SK-N-SH treated with all-trans-retinoic acid at 6 μM for 48 hours (cell line): ENCODE measurements around the gene CD4.

Experiments
- ATAC-seq: fragments of 200-7000 bp; cut with Tn5 transposase; 3 replicates; pipeline ENCODE4 v1.9.1; 2020; ENCODE audit warnings: mild to moderate bottlenecking, moderate library complexity
- ARNTL ChIP-seq: fragments of 450-650 bp; formaldehyde crosslinking; IDR thresholded peaks from 2 replicates; pipeline ENCODE4 v1.5.0; 2020; ENCODE audit warnings: low read depth, mild to moderate bottlenecking, moderate library complexity, borderline replicate concordance
- BACH2 ChIP-seq: fragments of 250-450 bp; sonication (Bioruptor Pico); IDR thresholded peaks from 2 replicates; pipeline ENCODE4 v1.9.0; 2021; ENCODE audit warnings: mild to moderate bottlenecking, borderline replicate concordance
- CREB5 ChIP-seq: fragments of 250-450 bp; sonication (Bioruptor Pico); IDR thresholded peaks from 2 replicates; pipeline ENCODE4 v1.5.1; 2020; ENCODE audit warnings: low read depth, mild to moderate bottlenecking, moderate library complexity
- CSDC2 ChIP-seq: fragments of 250-450 bp; sonication (Bioruptor Pico); IDR thresholded peaks from 2 replicates; pipeline ENCODE4 v1.5.0; 2020; ENCODE audit warnings: mild to moderate bottlenecking, moderate library complexity
- CSRNP3 ChIP-seq: fragments of 250-450 bp; sonication (Bioruptor Pico); IDR thresholded peaks from 2 replicates; pipeline ENCODE4 v1.5.1; 2021; ENCODE audit warnings: mild to moderate bottlenecking, moderate library complexity
- ESRRG ChIP-seq: fragments of 250-450 bp; sonication (Bioruptor Pico); IDR thresholded peaks from 2 replicates; pipeline ENCODE4 v1.6.1; 2021; ENCODE audit warnings: mild to moderate bottlenecking
- GLIS3 ChIP-seq: fragments of 250-450 bp; sonication (Bioruptor Pico); IDR thresholded peaks from 2 replicates; pipeline ENCODE4 v1.5.0; 2020; ENCODE audit warnings: mild to moderate bottlenecking, moderate library complexity
- ISL1 ChIP-seq: fragments of 250-450 bp; sonication (Bioruptor Pico); IDR thresholded peaks from 2 replicates; pipeline ENCODE4 v2.1.2; 2022; ENCODE audit warnings: mild to moderate bottlenecking, moderate library complexity
- OSR1 ChIP-seq: fragments of 250-450 bp; sonication (Bioruptor Pico); IDR thresholded peaks from 2 replicates; pipeline ENCODE4 v1.8.0; 2022; ENCODE audit warnings: moderate library complexity, mild to moderate bottlenecking, inconsistent platforms
- POU6F1 ChIP-seq: fragments of 250-450 bp; sonication (Bioruptor Pico); IDR thresholded peaks from 2 replicates; pipeline ENCODE4 v1.8.0; 2021; ENCODE audit warnings: low read depth, mild to moderate bottlenecking, moderate library complexity, borderline replicate concordance
- PPARA ChIP-seq: fragments of 250-450 bp; sonication (Bioruptor Pico); IDR thresholded peaks from 2 replicates; pipeline ENCODE4 v1.5.0; 2020; ENCODE audit warnings: mild to moderate bottlenecking, borderline replicate concordance
- RARB ChIP-seq: fragments of 250-450 bp; sonication (Bioruptor Pico); IDR thresholded peaks from 2 replicates; pipeline ENCODE4 v1.8.0; 2021; ENCODE audit warnings: mild to moderate bottlenecking, moderate library complexity
- SNAI2 ChIP-seq: fragments of 250-450 bp; sonication (Bioruptor Pico); IDR thresholded peaks from 2 replicates; pipeline ENCODE4 v1.5.0; 2020; ENCODE audit warnings: mild to moderate bottlenecking, moderate library complexity
- TCF4 ChIP-seq: fragments of 250-450 bp; sonication (Bioruptor Pico); IDR thresholded peaks from 2 replicates; pipeline ENCODE4 v1.8.0; 2021; ENCODE audit warnings: mild to moderate bottlenecking, moderate library complexity, borderline replicate concordance
- TOX ChIP-seq: fragments of 250-450 bp; sonication (Bioruptor Pico); IDR thresholded peaks from 2 replicates; pipeline ENCODE4 v1.8.0; 2021; ENCODE audit warnings: mild to moderate bottlenecking, moderate library complexity, borderline replicate concordance
- TSHZ2 ChIP-seq: fragments of 250-450 bp; sonication (Bioruptor Pico); IDR thresholded peaks from 2 replicates; pipeline ENCODE4 v1.5.0; 2020; ENCODE audit warnings: mild to moderate bottlenecking, moderate library complexity
- ZC3H10 ChIP-seq: fragments of 250-450 bp; sonication (Bioruptor Pico); IDR thresholded peaks from 2 replicates; pipeline ENCODE4 v1.5.1; 2021; ENCODE audit warnings: mild to moderate bottlenecking, moderate library complexity
- ZFP30 ChIP-seq: fragments of 450-650 bp; formaldehyde crosslinking; IDR thresholded peaks from 2 replicates; pipeline ENCODE4 v1.5.0; 2022; ENCODE audit warnings: mild to moderate bottlenecking, moderate library complexity
- ZNF565 ChIP-seq: fragments of 450-650 bp; formaldehyde crosslinking; conservative IDR thresholded peaks from 2 replicates; pipeline ENCODE4 v1.5.0; 2020; ENCODE audit warnings: low read depth, mild to moderate bottlenecking, moderate library complexity
- ZNF70 ChIP-seq: fragments of 450-650 bp; formaldehyde crosslinking; IDR thresholded peaks from 2 replicates; pipeline ENCODE4 v1.5.0; 2020; ENCODE audit warnings: mild to moderate bottlenecking, moderate library complexity
- ZNF8 ChIP-seq: fragments of 450-650 bp; formaldehyde crosslinking; IDR thresholded peaks from 2 replicates; pipeline ENCODE4 v1.5.0; 2020; ENCODE audit warnings: mild to moderate bottlenecking, moderate library complexity

The CD4 gene

GRCh38 chr12:6849427-6849826 is 60.1 kb downstream of the CD4 start (continued):
- no peak for TF ChIP-seq SNAI2 (CRISPR knock-in tag)

- ATAC-seq, result no peak
- TF ChIP-seq SNAI2 (CRISPR knock-in tag) (no peak), POU6F1 (CRISPR knock-in tag) (no peak), RARB (CRISPR knock-in tag) (no peak), ZNF8 (CRISPR knock-in tag) (no peak), PPARA (no peak), TOX (CRISPR knock-in tag) (no peak), CSDC2 (CRISPR knock-in tag) (no peak), CREB5 (CRISPR knock-in tag) (no peak), ZFP30 (CRISPR knock-in tag) (no peak), GLIS3 (CRISPR knock-in tag) (no peak)
Measured at GRCh38 chr12:6849976-6850560, 60.7 kb downstream of the CD4 start.

GRCh38 chr12:6850796-6851152 is 61.4 kb downstream of the CD4 start:
- TF ChIP-seq OSR1 (CRISPR knock-in tag) (no peak), PPARA (no peak), ARNTL (CRISPR knock-in tag) (no peak), TOX (CRISPR knock-in tag) (no peak), CSRNP3 (CRISPR knock-in tag) (no peak), ZNF565 (CRISPR knock-in tag) (no peak), CREB5 (CRISPR knock-in tag) (no peak)
- ATAC-seq, result no peak

GRCh38 chr12:6851153-6851920 is 62.0 kb downstream of the CD4 start, which contains the start of gene CDCA3:
TSS of gene CDCA3 (minus strand) at chr12:6851286. CDS start at chr12:6850952, 334 bp downstream.
- peak; percentile 79 for ATAC-seq
- TF ChIP-seq ZNF70 (CRISPR knock-in tag) (no peak), CSDC2 (CRISPR knock-in tag) (no peak), CSRNP3 (CRISPR knock-in tag) (no peak), RARB (CRISPR knock-in tag) (no peak), OSR1 (CRISPR knock-in tag) (no peak), GLIS3 (CRISPR knock-in tag) (no peak), ZNF8 (CRISPR knock-in tag) (no peak), TOX (CRISPR knock-in tag) (no peak), CREB5 (CRISPR knock-in tag) (no peak), TCF4 (CRISPR knock-in tag) (no peak), ZNF565 (CRISPR knock-in tag) (no peak), ZC3H10 (CRISPR knock-in tag) (no peak), PPARA (no peak), ISL1 (no peak), SNAI2 (CRISPR knock-in tag) (no peak), TSHZ2 (no peak), ESRRG (CRISPR knock-in tag) (no peak), BACH2 (no peak), ARNTL (CRISPR knock-in tag) (no peak)
